ENCODE data around the gene CHFR.
"Not testable (repeated sequence)": the region's sequence is repeated elsewhere in the genome, so short reads cannot be mapped to it uniquely, and the experiment has no call there.

The CHFR gene

GRCh38 chr12:132852496-132852895, 34.9 kb downstream of the CHFR start:
- TF ChIP-seq, protein P1, sequence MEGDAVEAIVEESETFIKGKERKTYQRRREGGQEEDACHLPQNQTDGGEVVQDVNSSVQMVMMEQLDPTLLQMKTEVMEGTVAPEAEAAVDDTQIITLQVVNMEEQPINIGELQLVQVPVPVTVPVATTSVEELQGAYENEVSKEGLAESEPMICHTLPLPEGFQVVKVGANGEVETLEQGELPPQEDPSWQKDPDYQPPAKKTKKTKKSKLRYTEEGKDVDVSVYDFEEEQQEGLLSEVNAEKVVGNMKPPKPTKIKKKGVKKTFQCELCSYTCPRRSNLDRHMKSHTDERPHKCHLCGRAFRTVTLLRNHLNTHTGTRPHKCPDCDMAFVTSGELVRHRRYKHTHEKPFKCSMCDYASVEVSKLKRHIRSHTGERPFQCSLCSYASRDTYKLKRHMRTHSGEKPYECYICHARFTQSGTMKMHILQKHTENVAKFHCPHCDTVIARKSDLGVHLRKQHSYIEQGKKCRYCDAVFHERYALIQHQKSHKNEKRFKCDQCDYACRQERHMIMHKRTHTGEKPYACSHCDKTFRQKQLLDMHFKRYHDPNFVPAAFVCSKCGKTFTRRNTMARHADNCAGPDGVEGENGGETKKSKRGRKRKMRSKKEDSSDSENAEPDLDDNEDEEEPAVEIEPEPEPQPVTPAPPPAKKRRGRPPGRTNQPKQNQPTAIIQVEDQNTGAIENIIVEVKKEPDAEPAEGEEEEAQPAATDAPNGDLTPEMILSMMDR (IDR thresholded peaks at IDR 0.05) = no peak

GRCh38 chr12:132851465-132851864, 35.9 kb downstream of the CHFR start:
- intact Hi-C loops (cut with DNase I; ENCODE audit: low total_unique reads) = no loop called here
- DNase-seq = no peak

More at GRCh38 chr12:132852496-132852895, 34.9 kb downstream of the CHFR start:
- intact Hi-C loops (cut with DNase I; ENCODE audit: low total_unique reads) = no loop called here
- H3K27ac ChIP-seq = no peak overlapping the region
- DNase-seq = no peak
- no peaks in the 10 kb centered on the region for H3K9me3 ChIP-seq
- H3K36me3 ChIP-seq = peaks cover 83 to 99% (median 97%) of the 10 kb centered on the region in 3 donors
- H3K27me3 ChIP-seq = no peaks in the 10 kb centered on the region
- no peaks in the 10 kb centered on the region for H3K4me1 ChIP-seq
- no peak overlapping the region for H3K4me3 ChIP-seq

GRCh38 chr12:132850291-132850690, 37.1 kb downstream of the CHFR start:
- TF ChIP-seq, protein P1 (IDR thresholded peaks at IDR 0.05) = no peak
- Histone ChIP-seq H3K9me3 (no peaks in the 10 kb centered on the region), H3K4me3 (no peak overlapping the region), H3K27ac (no peak overlapping the region), H3K27me3 (no peaks in the 10 kb centered on the region), H3K4me1 (no peaks in the 10 kb centered on the region), H3K36me3 (peaks cover 81 to 99% (median 96%) of the 10 kb centered on the region in 3 donors)
- DNase-seq = no peak
- intact Hi-C loops (cut with DNase I; ENCODE audit: low total_unique reads) = no loop called here

More at GRCh38 chr12:132851465-132851864, 35.9 kb downstream of the CHFR start:
- H3K27me3 ChIP-seq = no peaks in the 10 kb centered on the region
- H3K9me3 ChIP-seq = no peaks in the 10 kb centered on the region
- no peaks in the 10 kb centered on the region for H3K4me1 ChIP-seq
- TF ChIP-seq, protein P1 (IDR thresholded peaks at IDR 0.05) = no peak
- H3K4me3 ChIP-seq = no peak overlapping the region
- no peak overlapping the region for H3K27ac ChIP-seq
- H3K36me3 ChIP-seq = peaks cover 83 to 99% (median 97%) of the 10 kb centered on the region in 3 donors

DNA sequence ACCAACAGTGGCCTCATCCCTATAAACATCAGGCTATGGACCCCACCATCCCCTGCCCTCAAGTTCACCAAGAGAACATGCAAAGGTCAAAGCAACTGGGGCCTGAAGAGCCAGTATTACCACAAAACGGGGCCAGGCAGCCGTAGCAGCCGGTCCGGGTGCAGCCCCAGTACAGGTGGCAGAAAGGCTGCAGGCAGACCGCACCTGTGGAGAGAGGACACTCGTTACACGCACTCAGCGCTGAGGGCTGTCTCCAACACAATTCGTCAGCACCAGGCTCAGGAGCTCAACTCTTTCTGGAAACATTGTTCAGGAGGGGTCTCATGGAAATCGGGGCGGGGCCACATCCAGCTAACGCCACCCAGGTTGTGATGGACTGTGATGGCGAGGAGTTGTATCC, 38.9 kb downstream of the CHFR start:
- H3K36me3 ChIP-seq = peaks cover 74 to 99% (median 96%) of the 10 kb centered on the region in 3 donors
- intact Hi-C loops (cut with DNase I; ENCODE audit: low total_unique reads) = no loop called here

GRCh38 chr12:132847363-132848356, 39.7 kb downstream of the CHFR start:
- H3K4me3 ChIP-seq = no peak overlapping the region
- H3K9me3 ChIP-seq = no peaks in the 10 kb centered on the region
- H3K4me1 ChIP-seq = no peaks in the 10 kb centered on the region
- H3K36me3 ChIP-seq = peaks cover 74 to 99% (median 96%) of the 10 kb centered on the region in 3 donors
- H3K27me3 ChIP-seq = no peaks in the 10 kb centered on the region
- H3K27ac ChIP-seq = no peak overlapping the region
- intact Hi-C loops (cut with DNase I; ENCODE audit: low total_unique reads) = no loop called here
- TF ChIP-seq, protein P1 (IDR thresholded peaks at IDR 0.05) = no peak
- no peak for DNase-seq

More for the DNA sequence above, 38.9 kb downstream of the CHFR start:
- no peaks in the 10 kb centered on the region for H3K9me3 ChIP-seq
- no peaks in the 10 kb centered on the region for H3K4me1 ChIP-seq
- no peaks in the 10 kb centered on the region for H3K27me3 ChIP-seq
- H3K27ac ChIP-seq = no peak overlapping the region
- H3K4me3 ChIP-seq = no peak overlapping the region
- no peak for DNase-seq
- TF ChIP-seq, protein P1 (IDR thresholded peaks at IDR 0.05) = no peak

- H3K27ac ChIP-seq; intact Hi-C loops (cut with DNase I; ENCODE audit: low total_unique reads); H3K27me3 ChIP-seq; DNase-seq; H3K9me3 ChIP-seq; H3K4me3 ChIP-seq; H3K4me1 ChIP-seq: not testable (repeated sequence)
- peaks cover 72 to 99% (median 93%) of the 10 kb centered on the region in 3 donors for H3K36me3 ChIP-seq
These were observed 42.7 kb downstream of the CHFR start for GRCh38 chr12:132844681-132845080.

Data from tibial artery (tissue), 4 donors.